Right lobe of liver (tissue), 4 donors: ENCODE measurements around the gene ADARB1.

Source experiments
- POLR2A ChIP-seq: fragments of 450-650 bp; IDR thresholded peaks from one replicate; pipeline ENCODE4 v1.6.1; 2017; ENCODE audit warnings: antibody characterized with exemption, mild to moderate bottlenecking
- TF ChIP-seq, protein P1 (sequence below), 4 donors: fragments of 200-600 bp in 3 of 4; fragments of 450-650 bp in 1 of 4; IDR thresholded peaks; one replicate each; pipeline versions ENCODE4 v1.5.1 to v1.8.0; 2016 to 2022; ENCODE audit warnings: antibody characterized with exemption in 4 of 4, mild to moderate bottlenecking in 2 of 4
- donor health status: DM: no; HTN: no; CAD: no.
- donor health status: DM: no; HTN: no; CAD: no.
- donor health status: DM: no; HTN: yes; CAD: no.

DNA sequence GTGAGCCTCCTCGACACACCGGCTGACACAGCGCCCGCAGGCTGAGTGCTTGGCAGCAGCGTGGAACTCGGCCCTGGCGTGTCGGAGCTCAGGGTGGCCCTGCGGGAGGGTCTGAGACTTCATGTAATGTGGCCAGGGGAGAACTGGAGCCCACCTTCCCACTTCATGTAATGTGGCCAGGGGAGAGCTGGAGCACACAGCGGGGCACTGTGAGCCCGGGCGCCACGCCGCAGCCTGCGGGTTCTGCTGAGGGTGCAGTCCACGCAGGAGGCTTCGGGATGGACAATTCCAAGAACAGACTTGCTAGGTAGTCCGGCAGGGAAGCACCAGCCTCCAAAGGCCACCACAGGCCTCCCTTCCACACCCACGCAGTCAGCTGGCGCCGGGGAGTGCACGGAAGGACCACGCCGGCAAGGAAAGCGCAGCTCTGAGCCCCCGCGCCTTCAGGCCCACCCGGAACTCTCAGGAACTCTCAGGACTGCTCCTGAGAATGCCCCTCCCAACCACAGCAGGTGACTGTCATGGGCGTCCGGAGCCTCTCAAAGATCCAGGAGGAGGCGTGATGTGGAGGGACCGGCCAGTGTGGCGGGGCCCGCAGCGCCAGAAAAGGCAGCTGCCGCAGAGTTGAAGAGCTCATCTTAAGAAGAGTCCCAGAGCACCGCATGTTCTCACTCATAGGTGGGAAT lies 19.3 kb upstream of the ADARB1 start:
- no peak for TF ChIP-seq POLR2A
- TF ChIP-seq, protein P1, sequence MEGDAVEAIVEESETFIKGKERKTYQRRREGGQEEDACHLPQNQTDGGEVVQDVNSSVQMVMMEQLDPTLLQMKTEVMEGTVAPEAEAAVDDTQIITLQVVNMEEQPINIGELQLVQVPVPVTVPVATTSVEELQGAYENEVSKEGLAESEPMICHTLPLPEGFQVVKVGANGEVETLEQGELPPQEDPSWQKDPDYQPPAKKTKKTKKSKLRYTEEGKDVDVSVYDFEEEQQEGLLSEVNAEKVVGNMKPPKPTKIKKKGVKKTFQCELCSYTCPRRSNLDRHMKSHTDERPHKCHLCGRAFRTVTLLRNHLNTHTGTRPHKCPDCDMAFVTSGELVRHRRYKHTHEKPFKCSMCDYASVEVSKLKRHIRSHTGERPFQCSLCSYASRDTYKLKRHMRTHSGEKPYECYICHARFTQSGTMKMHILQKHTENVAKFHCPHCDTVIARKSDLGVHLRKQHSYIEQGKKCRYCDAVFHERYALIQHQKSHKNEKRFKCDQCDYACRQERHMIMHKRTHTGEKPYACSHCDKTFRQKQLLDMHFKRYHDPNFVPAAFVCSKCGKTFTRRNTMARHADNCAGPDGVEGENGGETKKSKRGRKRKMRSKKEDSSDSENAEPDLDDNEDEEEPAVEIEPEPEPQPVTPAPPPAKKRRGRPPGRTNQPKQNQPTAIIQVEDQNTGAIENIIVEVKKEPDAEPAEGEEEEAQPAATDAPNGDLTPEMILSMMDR (IDR thresholded peaks at IDR 0.05): no peak
